SK-N-MC (cell line): ENCODE results near the gene GSKIP.

Experiments
- EZH2 ChIP-seq: fragments of 200-600 bp; sonication (generic); IDR thresholded peaks from one replicate; pipeline ENCODE4 v1.6.1; 2017; ENCODE audit warnings: antibody characterized with exemption
- FOXP2 ChIP-seq: optimal IDR thresholded peaks from 2 replicates; pipeline ENCODE3; 2011; ENCODE audit warnings: mild to moderate bottlenecking, moderate library complexity; ENCODE audit not compliant: insufficient read depth; ENCODE audit errors: extremely low read length, control extremely low read depth
- POLR2AphosphoS5 ChIP-seq: IDR thresholded peaks from 2 replicates; pipeline ENCODE4 v1.6.1; 2012; ENCODE audit warnings: mild to moderate bottlenecking, low read depth, low read length, borderline replicate concordance

GRCh38 chr14:96363751-96364336, 518 bp downstream of the GSKIP start:
- no peak for TF ChIP-seq POLR2AphosphoS5
- no peak for TF ChIP-seq EZH2
- no peak for TF ChIP-seq FOXP2
